ENCODE measurements around the gene OTP.
"Not testable (repeated sequence)": the region's sequence is repeated elsewhere in the genome, so short reads cannot be mapped to it uniquely, and the experiment has no call there.

OTP gene

GRCh38 chr5:77638763-77639671 lies 504 bp upstream of the OTP start:
- DNase-seq, result no peak

- no peak for DNase-seq
Measured at GRCh38 chr5:77637170-77637997, 1.1 kb downstream of the OTP start.

- no peak for DNase-seq
Measured at GRCh38 chr5:77636641-77637169, 1.8 kb downstream of the OTP start.

GRCh38 chr5:77635917-77636640 lies 2.4 kb downstream of the OTP start:
- DNase-seq, result no peak

GRCh38 chr5:77635067-77635916 lies 3.2 kb downstream of the OTP start:
- no peak for DNase-seq

- no peak for DNase-seq
Measured at GRCh38 chr5:77633709-77634108, 4.8 kb downstream of the OTP start.

GRCh38 chr5:77633207-77633675 lies 5.3 kb downstream of the OTP start:
- no peak for DNase-seq

GRCh38 chr5:77632526-77633206 lies 5.8 kb downstream of the OTP start:
- DNase-seq, result no peak

GRCh38 chr5:77630114-77630680 lies 8.3 kb downstream of the OTP start:
- DNase-seq, result no peak

- no peak for DNase-seq
Measured at GRCh38 chr5:77629509-77630113, 8.9 kb downstream of the OTP start.

- no peak for DNase-seq
Measured at GRCh38 chr5:77628840-77629508, 9.5 kb downstream of the OTP start.

GRCh38 chr5:77627869-77628674 lies 10.4 kb downstream of the OTP start:
- no peak for DNase-seq

GRCh38 chr5:77623203-77623740 lies 15.2 kb downstream of the OTP start:
- DNase-seq, result no peak

GRCh38 chr5:77621440-77621839 lies 17.1 kb downstream of the OTP start:
- no peak for DNase-seq

- DNase-seq, result no peak
Measured at GRCh38 chr5:77620405-77620804, 18.1 kb downstream of the OTP start.

- no peak for DNase-seq
Measured at GRCh38 chr5:77616920-77617319, 21.6 kb downstream of the OTP start.

- DNase-seq, result not testable (repeated sequence)
Measured at GRCh38 chr5:77608927-77609326, 29.6 kb downstream of the OTP start.

GRCh38 chr5:77607324-77607723 lies 31.2 kb downstream of the OTP start:
- no peak for DNase-seq

GRCh38 chr5:77606279-77606678 lies 32.2 kb downstream of the OTP start:
- no peak for DNase-seq
